HEK293 (cell line): ENCODE data around the gene CYP3A7.

Source experiments
- RBAK ChIP-seq: fragments of 450-650 bp; formaldehyde crosslinking; IDR thresholded peaks from 2 replicates; pipeline ENCODE4 v1.5.1; 2016; ENCODE audit warnings: missing biosample characterization, missing genetic modification characterization
- REST ChIP-seq: fragments of 450-650 bp; formaldehyde crosslinking; IDR thresholded peaks from 2 replicates; pipeline ENCODE4 v1.5.1; 2016; ENCODE audit warnings: missing biosample characterization, missing genetic modification characterization
- SP2 ChIP-seq: fragments of 450-650 bp; formaldehyde crosslinking; IDR thresholded peaks from 2 replicates; pipeline ENCODE4 v1.5.1; 2016; ENCODE audit warnings: missing biosample characterization, missing genetic modification characterization
- TRIM28 ChIP-seq: IDR thresholded peaks from 2 replicates; pipeline ENCODE4 v1.6.1; 2011; ENCODE audit warnings: low read length, control low read depth, borderline replicate concordance
- YY1 ChIP-seq: fragments of 450-650 bp; formaldehyde crosslinking; IDR thresholded peaks from 2 replicates; pipeline ENCODE4 v1.5.1; 2018; ENCODE audit warnings: missing biosample characterization, missing genetic modification characterization
- ZNF132 ChIP-seq: fragments of 450-650 bp; formaldehyde crosslinking; IDR thresholded peaks from 2 replicates; pipeline ENCODE4 v1.5.1; 2017; ENCODE audit warnings: missing biosample characterization, missing genetic modification characterization, borderline replicate concordance
- ZNF140 ChIP-seq: fragments of 450-650 bp; formaldehyde crosslinking; IDR thresholded peaks from 2 replicates; pipeline ENCODE4 v1.5.1; 2016; ENCODE audit warnings: missing biosample characterization, missing genetic modification characterization
- ZNF239 ChIP-seq: fragments of 450-650 bp; formaldehyde crosslinking; IDR thresholded peaks from 2 replicates; pipeline ENCODE4 v1.5.1; 2016; ENCODE audit warnings: missing biosample characterization, missing genetic modification characterization
- ZNF335 ChIP-seq: fragments of 450-650 bp; formaldehyde crosslinking; conservative IDR thresholded peaks from 2 replicates; pipeline ENCODE4 v1.5.1; 2016; ENCODE audit warnings: missing biosample characterization, missing genetic modification characterization
- ZNF341 ChIP-seq: fragments of 450-650 bp; formaldehyde crosslinking; IDR thresholded peaks from 2 replicates; pipeline ENCODE4; 2016; ENCODE audit warnings: low read depth, missing biosample characterization, missing genetic modification characterization
- ZNF529 ChIP-seq: fragments of 450-650 bp; formaldehyde crosslinking; IDR thresholded peaks from 2 replicates; pipeline ENCODE4 v1.5.1; 2017; ENCODE audit warnings: missing genetic modification characterization, missing biosample characterization; ENCODE audit not compliant: insufficient replicate concordance
- TF ChIP-seq, protein P1 (sequence below): fragments of 450-650 bp; formaldehyde crosslinking; IDR thresholded peaks from 2 replicates; pipeline ENCODE4 v1.5.1; 2016; ENCODE audit warnings: missing biosample characterization, missing genetic modification characterization

GRCh38 chr7:99779949-99780348, 45.0 kb upstream of the CYP3A7 start:
- TF ChIP-seq, protein P1, sequence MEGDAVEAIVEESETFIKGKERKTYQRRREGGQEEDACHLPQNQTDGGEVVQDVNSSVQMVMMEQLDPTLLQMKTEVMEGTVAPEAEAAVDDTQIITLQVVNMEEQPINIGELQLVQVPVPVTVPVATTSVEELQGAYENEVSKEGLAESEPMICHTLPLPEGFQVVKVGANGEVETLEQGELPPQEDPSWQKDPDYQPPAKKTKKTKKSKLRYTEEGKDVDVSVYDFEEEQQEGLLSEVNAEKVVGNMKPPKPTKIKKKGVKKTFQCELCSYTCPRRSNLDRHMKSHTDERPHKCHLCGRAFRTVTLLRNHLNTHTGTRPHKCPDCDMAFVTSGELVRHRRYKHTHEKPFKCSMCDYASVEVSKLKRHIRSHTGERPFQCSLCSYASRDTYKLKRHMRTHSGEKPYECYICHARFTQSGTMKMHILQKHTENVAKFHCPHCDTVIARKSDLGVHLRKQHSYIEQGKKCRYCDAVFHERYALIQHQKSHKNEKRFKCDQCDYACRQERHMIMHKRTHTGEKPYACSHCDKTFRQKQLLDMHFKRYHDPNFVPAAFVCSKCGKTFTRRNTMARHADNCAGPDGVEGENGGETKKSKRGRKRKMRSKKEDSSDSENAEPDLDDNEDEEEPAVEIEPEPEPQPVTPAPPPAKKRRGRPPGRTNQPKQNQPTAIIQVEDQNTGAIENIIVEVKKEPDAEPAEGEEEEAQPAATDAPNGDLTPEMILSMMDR: no peak
- no peak for TF ChIP-seq ZNF239
- no peak for TF ChIP-seq REST (tag by site-specific recombination)
- no peak for TF ChIP-seq TRIM28
- TF ChIP-seq ZNF529 (tag by site-specific recombination): no peak
- no peak for TF ChIP-seq ZNF140 (tag by site-specific recombination)
- no peak for TF ChIP-seq RBAK (tag by site-specific recombination)
- TF ChIP-seq ZNF335: no peak
- no peak for TF ChIP-seq ZNF132 (tag by site-specific recombination)
- TF ChIP-seq YY1 (tag by site-specific recombination): no peak
- TF ChIP-seq ZNF341 (tag by site-specific recombination): no peak
- TF ChIP-seq SP2 (tag by site-specific recombination): no peak
